ENCODE measurements around the gene CLRN3.

GRCh38 chr10:127919418-127920271, 26.9 kb upstream of the CLRN3 start:
- TF ChIP-seq POLR2A (IDR thresholded peaks at IDR 0.05) (no peak), EP300 (IDR thresholded peaks at IDR 0.05) (no peak), CTCF (IDR thresholded peaks at IDR 0.05) (no peak)
